ENCODE measurements around the gene NLRP1. TPM values are rescaled to one million over a fixed set of nuclear protein-coding genes. Genes with fewer than 3 reads are reported as not detected.

Gene NLRP1
- total and polyA plus RNA-seq, 2 donors (not counting 3 experiments of a cell fraction or from before 2014, with no cell fraction given): 43.8 to 53.9 TPM

DNA sequence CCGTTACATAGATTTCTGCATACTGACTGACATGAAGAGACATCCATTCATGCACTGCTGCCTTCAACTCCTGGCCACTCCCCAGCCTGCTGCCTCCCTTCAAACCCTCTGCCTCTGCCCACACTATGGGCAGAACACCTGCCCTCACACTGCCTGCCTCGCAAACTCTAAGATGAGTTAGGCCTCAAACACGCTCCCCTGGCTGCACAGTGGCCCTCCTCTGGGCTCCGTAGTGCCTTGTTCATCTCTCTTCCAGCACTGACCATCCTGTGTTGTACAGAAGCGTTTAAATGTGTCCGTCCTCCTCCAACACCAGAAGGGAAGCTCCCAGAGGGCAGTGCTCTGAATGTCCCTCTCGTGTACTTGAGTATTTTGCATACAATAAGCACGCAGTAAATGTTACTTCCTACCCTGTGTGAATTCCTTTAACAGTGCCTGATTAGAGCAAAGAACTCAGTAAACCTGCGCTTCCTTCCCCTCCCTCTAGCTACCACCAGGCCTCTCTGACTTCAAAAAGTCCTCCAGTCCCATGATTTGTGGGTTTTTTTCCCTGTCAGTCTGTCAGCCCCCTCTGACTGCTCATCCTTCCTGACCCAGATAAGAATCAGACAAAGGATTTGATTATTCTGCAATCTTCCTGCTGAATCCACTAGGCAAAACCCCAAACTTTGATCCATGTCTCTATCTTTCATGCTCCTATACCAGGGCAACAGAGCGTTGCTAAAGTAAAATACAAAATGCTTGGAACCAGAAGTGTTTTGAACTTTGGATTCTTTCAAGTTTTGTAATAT lies 119.4 kb downstream of the NLRP1 start:
- Histone ChIP-seq H3K36me3 (ENCODE audit: control insufficient read depth in 2 of 2, extremely low read depth in 1 of 2, insufficient read depth in 2 of 2, low read length in 2 of 2) (peaks cover 5 to 8% of the 10 kb centered on the region in 2 experiments), H2AFZ (ENCODE audit: low read depth, low read length) (no peak overlapping the region), H3K4me2 (ENCODE audit: insufficient read depth, low read length) (no peak overlapping the region), H3K27me3 (ENCODE audit: control insufficient read depth in 2 of 2, insufficient read depth in 2 of 2, low read length in 2 of 2) (no peaks in the 10 kb centered on the region), H4K20me1 (replicated peaks; ENCODE audit: control insufficient read depth, extremely low read depth, insufficient read depth, low read length) (no peaks in the 10 kb centered on the region), H3K4me3 (replicated peaks in 1 of 3; ENCODE audit: insufficient read depth in 1 of 3, low read depth in 1 of 3, low read length in 3 of 3) (no peak overlapping the region), H3K4me1 (ENCODE audit: control insufficient read depth, extremely low read depth, insufficient read depth, low read length) (peaks cover 7% of the 10 kb centered on the region), H3K9ac (replicated peaks; ENCODE audit: extremely low read depth, insufficient read depth, low read length) (no peak overlapping the region), H3K27ac (ENCODE audit: insufficient read depth, low read depth, low read length) (no peak overlapping the region), H3K9me1 (replicated peaks; ENCODE audit: control insufficient read depth, extremely low read depth, insufficient read depth, low read length) (no peaks in the 10 kb centered on the region), H3K79me2 (ENCODE audit: control insufficient read depth, insufficient read depth, low read length) (peaks cover 66% of the 10 kb centered on the region), H3K9me3 (replicated peaks; ENCODE audit: control insufficient read depth, insufficient read depth, low read length) (no peaks in the 10 kb centered on the region)
- POLR2A ChIA-PET: no interaction called here
- no TSS peak for BruUV-seq (replicated peaks)
- FAIRE-seq (no peak), DNase-seq (ENCODE audit: low read depth, low spot score) (no peak)
- TF ChIP-seq, protein P1, sequence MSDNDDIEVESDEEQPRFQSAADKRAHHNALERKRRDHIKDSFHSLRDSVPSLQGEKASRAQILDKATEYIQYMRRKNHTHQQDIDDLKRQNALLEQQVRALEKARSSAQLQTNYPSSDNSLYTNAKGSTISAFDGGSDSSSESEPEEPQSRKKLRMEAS (IDR thresholded peaks at IDR 0.05; ENCODE audit: insufficient read depth, insufficient read length): no peak
- no peak for TF ChIP-seq JUN (IDR thresholded peaks at IDR 0.05; ENCODE audit: borderline replicate concordance, insufficient read depth, insufficient read length, low read depth)
- TF ChIP-seq EZH2 (IDR thresholded peaks at IDR 0.05; ENCODE audit: borderline replicate concordance, low read depth, low read length, severe bottlenecking): no peak
- TF ChIP-seq MYC (IDR thresholded peaks at IDR 0.05; ENCODE audit: low read depth, low read length): no peak
- no peak for TF ChIP-seq GATA2 (IDR thresholded peaks at IDR 0.05; ENCODE audit: insufficient read depth, insufficient read length, low read depth, low read length)
- TF ChIP-seq POLR2AphosphoS5 (IDR thresholded peaks at IDR 0.05; ENCODE audit: insufficient read depth, low read depth, low read length): no peak
- no peak for TF ChIP-seq FOS (IDR thresholded peaks at IDR 0.05; ENCODE audit: borderline replicate concordance, insufficient read depth, low read length)
- TF ChIP-seq, protein P2, sequence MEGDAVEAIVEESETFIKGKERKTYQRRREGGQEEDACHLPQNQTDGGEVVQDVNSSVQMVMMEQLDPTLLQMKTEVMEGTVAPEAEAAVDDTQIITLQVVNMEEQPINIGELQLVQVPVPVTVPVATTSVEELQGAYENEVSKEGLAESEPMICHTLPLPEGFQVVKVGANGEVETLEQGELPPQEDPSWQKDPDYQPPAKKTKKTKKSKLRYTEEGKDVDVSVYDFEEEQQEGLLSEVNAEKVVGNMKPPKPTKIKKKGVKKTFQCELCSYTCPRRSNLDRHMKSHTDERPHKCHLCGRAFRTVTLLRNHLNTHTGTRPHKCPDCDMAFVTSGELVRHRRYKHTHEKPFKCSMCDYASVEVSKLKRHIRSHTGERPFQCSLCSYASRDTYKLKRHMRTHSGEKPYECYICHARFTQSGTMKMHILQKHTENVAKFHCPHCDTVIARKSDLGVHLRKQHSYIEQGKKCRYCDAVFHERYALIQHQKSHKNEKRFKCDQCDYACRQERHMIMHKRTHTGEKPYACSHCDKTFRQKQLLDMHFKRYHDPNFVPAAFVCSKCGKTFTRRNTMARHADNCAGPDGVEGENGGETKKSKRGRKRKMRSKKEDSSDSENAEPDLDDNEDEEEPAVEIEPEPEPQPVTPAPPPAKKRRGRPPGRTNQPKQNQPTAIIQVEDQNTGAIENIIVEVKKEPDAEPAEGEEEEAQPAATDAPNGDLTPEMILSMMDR (IDR thresholded peaks at IDR 0.05; ENCODE audit: extremely low read depth in 1 of 2, insufficient read depth in 1 of 2, low read depth in 1 of 2, low read length in 2 of 2): no peak
- no peak for TF ChIP-seq POLR2A (IDR thresholded peaks at IDR 0.05; ENCODE audit: low read depth, low read length)
- CTCF ChIA-PET: interaction anchor here (1.8 kb wide), 1 partner anchor 26 kb away, joined by 9 read pairs; the partner anchor contains the start of gene C1QBP
- intact Hi-C loops (cut with micrococcal nuclease): no loop called here
- dilution Hi-C loops (cut with MboI; ENCODE audit: extremely low pct_ligation_motif_present, low sequenced_read_pairs): no loop called here

Other genes with a start within 250 kb of the NLRP1 start
- 87.4 and 95.8 TPM in 2 replicates for gene NUP88, start 164.8 kb downstream of the NLRP1 start, total RNA-seq
- 50.9 and 52.5 TPM in 2 replicates for gene NUP88, start 164.8 kb downstream of the NLRP1 start, polyA plus RNA-seq
- 55.9 and 56.5 TPM in 2 replicates for gene RPAIN, start 164.3 kb downstream of the NLRP1 start, total RNA-seq
- gene RPAIN, start 164.3 kb downstream of the NLRP1 start, polyA plus RNA-seq: 36.1 and 39.3 TPM in 2 replicates
- 201 and 218 TPM in 2 replicates for gene C1QBP, start 145.4 kb downstream of the NLRP1 start, total RNA-seq
- gene C1QBP, start 145.4 kb downstream of the NLRP1 start, polyA plus RNA-seq: 110 and 144 TPM in 2 replicates
- gene DHX33, start 115.5 kb downstream of the NLRP1 start, total RNA-seq: 24.4 and 25.3 TPM in 2 replicates
- gene DHX33, start 115.5 kb downstream of the NLRP1 start, polyA plus RNA-seq: 14.2 and 16.8 TPM in 2 replicates
- gene DERL2, start 98.3 kb downstream of the NLRP1 start, total RNA-seq: 72.4 and 84.5 TPM in 2 replicates
- 84.7 and 117 TPM in 2 replicates for gene DERL2, start 98.3 kb downstream of the NLRP1 start, polyA plus RNA-seq
- gene MIS12, start 97.9 kb downstream of the NLRP1 start, total RNA-seq: 18.6 and 20.1 TPM in 2 replicates
- 6.1 and 8.3 TPM in 2 replicates for gene MIS12, start 97.9 kb downstream of the NLRP1 start, polyA plus RNA-seq

Measured in endothelial cell of umbilical vein (primary cell).